IPS-20b (cell line): ENCODE data around the gene MELTF.
"Not testable (repeated sequence)": the region's sequence is repeated elsewhere in the genome, so short reads cannot be mapped to it uniquely, and the experiment has no call there.

ENCODE experiments used
- H3K27ac ChIP-seq: one replicate; pipeline ENCODE4 v1.5.1; 2013; ENCODE audit warnings: low read length
- H3K27me3 ChIP-seq: 2 replicates; pipeline ENCODE4 v1.6.1; 2013; ENCODE audit warnings: mild to moderate bottlenecking, low read length, inconsistent platforms; ENCODE audit not compliant: insufficient read depth
- H3K36me3 ChIP-seq: 2 replicates; pipeline ENCODE4 v1.6.1; 2013; ENCODE audit warnings: low read depth, mild to moderate bottlenecking, inconsistent platforms, low read length, moderate library complexity; ENCODE audit not compliant: insufficient read depth
- H3K4me1 ChIP-seq: 2 replicates; pipeline ENCODE4 v1.6.1; 2013; ENCODE audit warnings: mild to moderate bottlenecking, control low read depth, inconsistent platforms, low read length, moderate library complexity; ENCODE audit not compliant: insufficient read depth
- H3K4me3 ChIP-seq: 2 replicates; pipeline ENCODE4 v1.5.1; 2013; ENCODE audit warnings: mild to moderate bottlenecking, low read length, inconsistent platforms
- H3K9ac ChIP-seq: 2 replicates; pipeline ENCODE4 v1.6.1; 2013; ENCODE audit warnings: low read depth, mild to moderate bottlenecking, inconsistent platforms, low read length, moderate library complexity
- H3K9me3 ChIP-seq: 2 replicates; pipeline ENCODE4 v1.6.1; 2013; ENCODE audit warnings: mild to moderate bottlenecking, low read depth, low read length, inconsistent platforms; ENCODE audit not compliant: insufficient read depth

The MELTF gene

GRCh38 chr3:197034778-197035177, 5.2 kb upstream of the MELTF start:
- H3K27ac ChIP-seq, H3K9me3 ChIP-seq, H3K36me3 ChIP-seq, H3K9ac ChIP-seq, H3K4me1 ChIP-seq, H3K4me3 ChIP-seq: not testable (repeated sequence)
- H3K27me3 ChIP-seq: peaks cover 27% of the 10 kb centered on the region

GRCh38 chr3:197033764-197034163, 4.1 kb upstream of the MELTF start:
- not testable (repeated sequence) for H3K9me3 ChIP-seq, H3K27ac ChIP-seq, H3K36me3 ChIP-seq, H3K9ac ChIP-seq, H3K4me1 ChIP-seq, H3K4me3 ChIP-seq
- H3K27me3 ChIP-seq: peaks cover 37% of the 10 kb centered on the region

- Histone ChIP-seq H3K9me3 (no peaks in the 10 kb centered on the region), H3K4me1 (no peaks in the 10 kb centered on the region), H3K9ac (no peak overlapping the region), H3K4me3 (no peak overlapping the region), H3K27ac (no peak overlapping the region), H3K27me3 (peaks cover 42% of the 10 kb centered on the region), H3K36me3 (no peaks in the 10 kb centered on the region)
Measured at GRCh38 chr3:197031315-197032285, 2.0 kb upstream of the MELTF start.

- Histone ChIP-seq H3K27me3 (peaks cover 41% of the 10 kb centered on the region), H3K9ac (no peak overlapping the region), H3K4me3 (no peak overlapping the region), H3K27ac (no peak overlapping the region), H3K4me1 (no peaks in the 10 kb centered on the region), H3K9me3 (no peaks in the 10 kb centered on the region), H3K36me3 (no peaks in the 10 kb centered on the region)
Measured at GRCh38 chr3:197030379-197031314, 1.0 kb upstream of the MELTF start.

GRCh38 chr3:197028728-197029510, 698 bp downstream of the MELTF start:
- H3K4me3 ChIP-seq: peak overlapping the region; percentile 64; the same call in 1 of the 2 replicates
- no peaks in the 10 kb centered on the region for H3K9me3 ChIP-seq
- no peak overlapping the region for H3K27ac ChIP-seq
- H3K36me3 ChIP-seq: no peaks in the 10 kb centered on the region
- H3K27me3 ChIP-seq: peaks cover 35% of the 10 kb centered on the region
- H3K4me1 ChIP-seq: no peaks in the 10 kb centered on the region
- H3K9ac ChIP-seq: no peak overlapping the region; the same call in 1 of the 2 replicates

- H3K9ac ChIP-seq: no peak overlapping the region
- no peak overlapping the region for H3K27ac ChIP-seq
- peaks cover 35% of the 10 kb centered on the region for H3K27me3 ChIP-seq
- H3K4me3 ChIP-seq: peak overlapping the region; percentile 64
- H3K4me1 ChIP-seq: no peaks in the 10 kb centered on the region; the same call in 1 of the 2 replicates
- H3K9me3 ChIP-seq: no peaks in the 10 kb centered on the region
- H3K36me3 ChIP-seq: no peaks in the 10 kb centered on the region
Measured at GRCh38 chr3:197027896-197028727, 1.5 kb downstream of the MELTF start.

- Histone ChIP-seq H3K9me3 (no peaks in the 10 kb centered on the region), H3K27ac (no peak overlapping the region), H3K9ac (no peak overlapping the region), H3K36me3 (no peaks in the 10 kb centered on the region), H3K4me3 (no peak overlapping the region), H3K4me1 (peaks cover 5% of the 10 kb centered on the region; the same call in 1 of the 2 replicates), H3K27me3 (peaks cover 35% of the 10 kb centered on the region)
Measured at GRCh38 chr3:197027151-197027895, 2.3 kb downstream of the MELTF start.

GRCh38 chr3:197026481-197026866, 3.1 kb downstream of the MELTF start:
- no peak overlapping the region for H3K27ac ChIP-seq
- no peak overlapping the region for H3K4me3 ChIP-seq
- no peaks in the 10 kb centered on the region for H3K9me3 ChIP-seq
- no peak overlapping the region for H3K9ac ChIP-seq
- peaks cover 5% of the 10 kb centered on the region; the same call in 1 of the 2 replicates for H3K4me1 ChIP-seq
- H3K36me3 ChIP-seq: no peaks in the 10 kb centered on the region
- H3K27me3 ChIP-seq: peaks cover 34% of the 10 kb centered on the region

- Histone ChIP-seq H3K36me3 (no peaks in the 10 kb centered on the region), H3K9me3 (no peaks in the 10 kb centered on the region), H3K27ac (no peak overlapping the region), H3K4me1 (peaks cover 5% of the 10 kb centered on the region; the same call in 1 of the 2 replicates), H3K9ac (no peak overlapping the region), H3K4me3 (no peak overlapping the region), H3K27me3 (peaks cover 28% of the 10 kb centered on the region)
Measured at GRCh38 chr3:197025736-197026480, 3.7 kb downstream of the MELTF start.
